Body of pancreas (tissue), 4 donors: ENCODE results near the gene LCN12.

ENCODE experiments used
- CTCF ChIP-seq, 7 experiments: fragments of 450-650 bp in 4 of 7; fragments of 200-600 bp in 3 of 7; sonication (generic) in 3 of 7; IDR thresholded peaks; one replicate each; pipeline ENCODE4 v1.5.1; 2016 to 2019; ENCODE audit warnings: antibody characterized with exemption in 7 of 7
- POLR2A ChIP-seq, 3 donors: fragments of 450-650 bp; IDR thresholded peaks; one replicate each; pipeline ENCODE4 v1.6.1; 2016; ENCODE audit warnings: antibody characterized with exemption in 3 of 3, mild to moderate bottlenecking in 2 of 3

GRCh38 chr9:136952876-136953770 lies 1.1 kb downstream of the LCN12 start:
- TF ChIP-seq CTCF (IDR thresholded peaks at IDR 0.05) (no peak), POLR2A (IDR thresholded peaks at IDR 0.05) (no peak)
